Calu3 (cell line): ENCODE data around the gene ZNF408. TPM values are rescaled to one million over a fixed set of nuclear protein-coding genes. Genes with fewer than 3 reads are reported as not detected.
A peak's percentile ranks its signal among the peaks of the same experiment; 100 is the strongest.

Experiments
- BruUV-seq: library from RNA; stranded (reverse); fragments of 400-500 nt; replicated peaks from 2 replicates; lab custom pipeline; 2021; lab: Mats Ljungman, UMichigan
- CTCF ChIA-PET: fragments of 300-600 bp; sonication (Branson Sonifier 250); formaldehyde crosslinking; loops from one replicate; lab custom pipeline; 2022; ENCODE audit warnings: antibody characterized with exemption; lab: Charles Lee
- DNase-seq: peaks from one replicate; pipeline ENCODE4 v3.0.0; 2022
- H3K27ac Mint-ChIP-seq: one replicate; pipeline ENCODE4 v1.8.0; 2022; ENCODE audit warnings: mixed read lengths; ENCODE audit not compliant: unreplicated experiment
- H3K27me3 Mint-ChIP-seq: one replicate; pipeline ENCODE4 v1.8.0; 2022; ENCODE audit warnings: mixed read lengths; ENCODE audit not compliant: unreplicated experiment
- H3K36me3 Mint-ChIP-seq: one replicate; pipeline ENCODE4 v1.8.0; 2022; ENCODE audit warnings: mild to moderate bottlenecking, moderate library complexity, mixed read lengths; ENCODE audit not compliant: insufficient read depth, unreplicated experiment
- H3K4me1 Mint-ChIP-seq: one replicate; pipeline ENCODE4 v1.8.0; 2022; ENCODE audit warnings: mild to moderate bottlenecking, low read depth, mixed read lengths; ENCODE audit not compliant: unreplicated experiment
- H3K4me3 Mint-ChIP-seq: one replicate; pipeline ENCODE4 v1.8.0; 2022; ENCODE audit warnings: mild to moderate bottlenecking, low read depth, moderate library complexity, mixed read lengths; ENCODE audit not compliant: unreplicated experiment
- H3K9me3 Mint-ChIP-seq: one replicate; pipeline ENCODE4 v1.8.0; 2022; ENCODE audit warnings: low read depth, mixed read lengths; ENCODE audit not compliant: unreplicated experiment
- intact Hi-C: fragments of 100-400 bp; cut with micrococcal nuclease; formaldehyde crosslinking; loops from one replicate; pipeline ENCODE4 v1.10.0; 2022; ENCODE audit not compliant: unreplicated experiment
- total RNA-seq: library from RNA; stranded (reverse); gene quantifications from 2 replicates; pipeline ENCODE4 v1.2.3, GENCODE V29; 2022
- TF ChIP-seq, protein P1 (sequence below): fragments of 200-600 bp; IDR thresholded peaks from one replicate; pipeline ENCODE4 v1.8.0; 2022; ENCODE audit warnings: antibody characterized with exemption; ENCODE audit not compliant: unreplicated experiment

The ZNF408 gene
- total RNA-seq, 1 experiment from 2014 or later, result 15.5 TPM

DNA sequence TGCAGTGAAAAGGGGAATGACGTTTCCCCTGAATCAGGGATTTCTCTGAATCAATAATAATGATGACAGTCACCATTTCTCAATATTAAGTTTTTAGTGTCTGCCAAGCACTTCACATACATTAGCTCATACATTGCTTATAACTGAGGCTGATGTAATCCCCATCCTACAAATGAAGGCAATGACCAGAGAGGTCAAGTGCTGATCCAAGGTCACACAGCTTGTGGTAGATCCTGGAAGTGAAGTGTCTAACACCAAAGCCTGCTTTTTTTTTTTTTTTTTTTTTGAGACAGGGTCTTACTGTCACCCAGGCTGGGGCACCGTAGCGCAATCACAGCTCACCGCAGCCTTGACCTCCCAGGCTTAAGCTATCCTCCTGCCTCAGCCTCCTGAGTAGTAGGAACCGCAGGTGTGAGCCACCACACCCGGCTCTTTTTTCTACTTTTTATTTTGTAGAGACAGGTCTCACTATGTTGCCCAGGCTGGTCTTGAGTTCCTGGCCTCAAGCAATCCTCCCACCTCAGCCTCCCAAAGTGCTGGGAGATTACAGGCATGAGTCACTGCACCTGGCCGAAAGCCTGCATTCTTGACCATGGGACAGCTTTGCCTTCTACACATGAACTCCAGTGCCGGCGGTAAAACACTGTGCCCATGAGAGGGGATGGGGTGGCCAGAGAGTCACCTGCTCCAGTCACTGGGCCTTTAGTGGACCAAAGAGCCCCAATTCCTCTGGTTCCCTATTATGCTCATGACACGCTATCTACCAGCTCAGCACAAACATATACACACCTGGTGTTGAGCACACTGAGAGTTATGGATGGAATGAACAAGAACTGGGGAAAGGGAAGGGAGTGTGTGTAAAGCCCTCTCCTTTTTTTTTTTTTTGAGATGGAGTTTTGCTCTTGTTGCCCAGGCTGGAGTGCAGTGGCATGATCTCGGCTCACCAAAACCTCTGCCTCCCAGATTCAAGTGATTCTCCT is 17.8 kb upstream of the ZNF408 start:
- H3K36me3 Mint-ChIP-seq, result peaks cover 57% of the 10 kb centered on the region
- peak; percentile 47 for DNase-seq
- H3K4me3 Mint-ChIP-seq, result no peak overlapping the region
- TF ChIP-seq, protein P1, sequence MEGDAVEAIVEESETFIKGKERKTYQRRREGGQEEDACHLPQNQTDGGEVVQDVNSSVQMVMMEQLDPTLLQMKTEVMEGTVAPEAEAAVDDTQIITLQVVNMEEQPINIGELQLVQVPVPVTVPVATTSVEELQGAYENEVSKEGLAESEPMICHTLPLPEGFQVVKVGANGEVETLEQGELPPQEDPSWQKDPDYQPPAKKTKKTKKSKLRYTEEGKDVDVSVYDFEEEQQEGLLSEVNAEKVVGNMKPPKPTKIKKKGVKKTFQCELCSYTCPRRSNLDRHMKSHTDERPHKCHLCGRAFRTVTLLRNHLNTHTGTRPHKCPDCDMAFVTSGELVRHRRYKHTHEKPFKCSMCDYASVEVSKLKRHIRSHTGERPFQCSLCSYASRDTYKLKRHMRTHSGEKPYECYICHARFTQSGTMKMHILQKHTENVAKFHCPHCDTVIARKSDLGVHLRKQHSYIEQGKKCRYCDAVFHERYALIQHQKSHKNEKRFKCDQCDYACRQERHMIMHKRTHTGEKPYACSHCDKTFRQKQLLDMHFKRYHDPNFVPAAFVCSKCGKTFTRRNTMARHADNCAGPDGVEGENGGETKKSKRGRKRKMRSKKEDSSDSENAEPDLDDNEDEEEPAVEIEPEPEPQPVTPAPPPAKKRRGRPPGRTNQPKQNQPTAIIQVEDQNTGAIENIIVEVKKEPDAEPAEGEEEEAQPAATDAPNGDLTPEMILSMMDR, result no peak
- CTCF ChIA-PET, result interaction anchor here (0.6 to 0.7 kb wide), 2 partner anchors 846 to 1162 kb away, joined by 3 to 5 read pairs; no protein-coding TSS in a partner anchor
- H3K9me3 Mint-ChIP-seq, result no peaks in the 10 kb centered on the region
- no peaks in the 10 kb centered on the region for H3K4me1 Mint-ChIP-seq
- H3K27ac Mint-ChIP-seq, result no peak overlapping the region
- no peaks in the 10 kb centered on the region for H3K27me3 Mint-ChIP-seq
- BruUV-seq, result no TSS peak
- intact Hi-C loops, result no loop called here

DNA sequence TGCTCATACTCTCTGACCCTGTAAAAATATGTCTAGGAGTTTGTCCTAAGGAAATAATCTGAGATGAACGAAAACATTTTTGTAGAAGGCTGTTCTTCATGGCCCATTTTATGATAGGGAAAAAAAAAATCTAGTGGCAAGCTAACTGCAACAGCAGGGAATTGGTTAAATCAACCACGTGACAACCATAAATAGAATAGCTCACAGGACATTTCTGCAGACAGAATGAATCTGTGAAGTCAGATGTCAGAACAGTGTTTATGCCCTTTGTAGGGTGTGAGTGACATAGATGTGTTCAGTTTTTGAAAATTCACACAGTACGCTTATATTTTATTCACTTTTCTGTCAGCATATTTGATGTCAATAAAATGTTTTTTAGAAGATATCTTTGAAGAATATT is 16.5 kb upstream of the ZNF408 start:
- peaks cover 48% of the 10 kb centered on the region for H3K36me3 Mint-ChIP-seq
- no peaks in the 10 kb centered on the region for H3K4me1 Mint-ChIP-seq
- CTCF ChIA-PET, result no interaction called here
- TF ChIP-seq, protein P1, result no peak
- no peaks in the 10 kb centered on the region for H3K27me3 Mint-ChIP-seq
- BruUV-seq, result no TSS peak
- no peak for DNase-seq
- intact Hi-C loops, result no loop called here
- H3K4me3 Mint-ChIP-seq, result no peak overlapping the region
- no peaks in the 10 kb centered on the region for H3K9me3 Mint-ChIP-seq
- no peak overlapping the region for H3K27ac Mint-ChIP-seq

DNA sequence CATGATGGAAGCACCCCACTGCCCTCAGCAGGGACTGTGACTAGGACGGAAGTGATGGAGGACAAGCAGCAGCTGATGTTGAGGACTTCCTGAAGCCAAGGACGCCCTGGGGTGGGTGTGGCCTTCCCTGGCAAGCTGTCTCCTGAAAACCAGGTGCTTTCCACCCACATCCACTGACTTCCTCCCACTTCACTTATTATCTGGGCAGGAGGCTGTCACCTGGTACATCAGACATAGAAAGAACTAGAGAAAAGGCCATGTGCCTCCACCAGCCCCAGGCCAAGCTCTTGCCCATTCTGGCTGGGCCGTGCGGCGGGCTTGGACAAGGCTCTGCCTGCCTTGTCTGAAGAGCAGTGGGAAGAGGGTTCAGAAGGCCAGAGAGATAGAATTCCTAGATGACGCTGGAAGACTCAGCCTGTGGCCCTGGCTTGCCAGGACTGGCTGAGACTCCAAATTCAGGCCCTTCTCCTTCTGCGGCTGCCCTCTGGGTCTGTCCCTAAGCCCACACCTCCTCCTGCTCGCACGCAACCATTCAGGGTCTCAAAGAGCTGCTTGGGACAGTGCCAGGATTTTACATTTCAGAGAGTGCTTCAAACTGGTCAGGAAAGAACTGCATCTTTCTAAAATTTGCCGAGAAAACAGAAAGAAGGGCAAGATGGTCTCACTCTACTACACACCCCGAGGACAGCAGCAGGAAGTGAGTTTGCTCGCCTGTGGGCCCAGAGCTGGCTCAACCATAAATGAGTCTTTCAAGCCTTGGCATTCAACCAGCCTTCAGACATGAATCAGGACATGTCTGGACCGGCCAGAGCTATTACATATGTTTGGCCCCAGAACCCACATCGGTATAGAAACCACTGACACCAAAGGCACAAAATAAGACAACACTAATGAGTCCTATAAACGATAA is 13.7 kb upstream of the ZNF408 start:
- TF ChIP-seq, protein P1, result no peak
- BruUV-seq, result no TSS peak
- Mint-ChIP-seq H3K9me3 (no peaks in the 10 kb centered on the region), H3K36me3 (peaks cover 38% of the 10 kb centered on the region), H3K27me3 (no peaks in the 10 kb centered on the region), H3K27ac (no peak overlapping the region), H3K4me3 (no peak overlapping the region), H3K4me1 (no peaks in the 10 kb centered on the region)
- intact Hi-C loops, result no loop called here
- CTCF ChIA-PET, result no interaction called here
- DNase-seq, result no peak

DNA sequence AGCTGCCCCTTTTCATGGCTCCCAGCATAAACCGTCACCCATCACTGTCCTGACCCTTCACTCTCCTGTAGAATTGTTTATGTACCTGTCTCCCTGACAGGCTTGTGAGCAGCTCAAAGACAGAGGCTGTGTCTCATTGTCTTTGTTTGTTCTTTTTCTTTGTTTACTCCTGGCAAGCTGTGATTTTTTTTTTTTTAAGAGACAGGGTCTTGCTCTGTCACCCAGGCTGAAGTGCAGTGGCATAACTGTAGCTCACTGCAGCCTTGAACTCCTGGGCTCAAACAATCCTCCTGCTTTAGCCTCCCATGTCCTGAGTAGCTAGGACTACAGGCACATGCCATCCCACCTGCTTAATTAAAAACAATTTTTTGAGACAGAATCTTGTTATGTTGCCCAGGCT is 10.1 kb upstream of the ZNF408 start:
- Mint-ChIP-seq H3K4me3 (no peak overlapping the region), H3K27ac (no peak overlapping the region), H3K27me3 (no peaks in the 10 kb centered on the region), H3K4me1 (no peaks in the 10 kb centered on the region), H3K36me3 (peaks cover 33% of the 10 kb centered on the region), H3K9me3 (no peaks in the 10 kb centered on the region)
- BruUV-seq, result no TSS peak
- intact Hi-C loops, result no loop called here
- CTCF ChIA-PET, result no interaction called here
- DNase-seq, result no peak
- TF ChIP-seq, protein P1, result no peak
